Measurements from ENCODE around the gene MOGAT2.
"Not testable (repeated sequence)": the region's sequence is repeated elsewhere in the genome, so short reads cannot be mapped to it uniquely, and the experiment has no call there.

MOGAT2 gene

GRCh38 chr11:75719340-75720239 is 2.0 kb downstream of the MOGAT2 start:
- no peak for DNase-seq (ENCODE audit: low spot score)

GRCh38 chr11:75720639-75721038 is 3.0 kb downstream of the MOGAT2 start:
- no peak for DNase-seq (ENCODE audit: low spot score)

GRCh38 chr11:75721852-75722668 is 4.4 kb downstream of the MOGAT2 start:
- DNase-seq (ENCODE audit: low spot score): no peak

- no peak for DNase-seq (ENCODE audit: low spot score)
These were observed 5.0 kb downstream of the MOGAT2 start for GRCh38 chr11:75722669-75723042.

- no peak for DNase-seq (ENCODE audit: low spot score)
These were observed 8.1 kb downstream of the MOGAT2 start for GRCh38 chr11:75725547-75726320.

GRCh38 chr11:75728992-75729391 is 11.4 kb downstream of the MOGAT2 start:
- DNase-seq (ENCODE audit: low spot score): no peak

GRCh38 chr11:75731095-75731494 is 13.5 kb downstream of the MOGAT2 start:
- no peak for DNase-seq (ENCODE audit: low spot score)

- no peak for DNase-seq (ENCODE audit: low spot score)
These were observed 15.4 kb downstream of the MOGAT2 start for GRCh38 chr11:75733071-75733430.

GRCh38 chr11:75733431-75734107 is 15.9 kb downstream of the MOGAT2 start:
- peak; percentile 30 for DNase-seq (ENCODE audit: low spot score)

- no peak for DNase-seq (ENCODE audit: low spot score)
These were observed 17.0 kb downstream of the MOGAT2 start for GRCh38 chr11:75734491-75735180.

GRCh38 chr11:75735181-75735845 is 17.7 kb downstream of the MOGAT2 start:
- DNase-seq (ENCODE audit: low spot score): no peak

GRCh38 chr11:75737314-75737713 is 19.7 kb downstream of the MOGAT2 start:
- no peak for DNase-seq (ENCODE audit: low spot score)

GRCh38 chr11:75740681-75741080 is 23.0 kb downstream of the MOGAT2 start:
- no peak for DNase-seq (ENCODE audit: low spot score)

- DNase-seq (ENCODE audit: low spot score): not testable (repeated sequence)
These were observed 25.5 kb downstream of the MOGAT2 start for GRCh38 chr11:75743159-75743558.

GRCh38 chr11:75743711-75744563 is 26.3 kb downstream of the MOGAT2 start:
- DNase-seq (ENCODE audit: low spot score): no peak

GRCh38 chr11:75745807-75746206 is 28.2 kb downstream of the MOGAT2 start:
- no peak for DNase-seq (ENCODE audit: low spot score)

- DNase-seq (ENCODE audit: low spot score): not testable (repeated sequence)
These were observed 31.2 kb downstream of the MOGAT2 start for GRCh38 chr11:75748729-75749273.

GRCh38 chr11:75754933-75755332 is 37.3 kb downstream of the MOGAT2 start:
- DNase-seq (ENCODE audit: low spot score): not testable (repeated sequence)

- no peak for DNase-seq (ENCODE audit: low spot score)
These were observed 40.0 kb downstream of the MOGAT2 start for GRCh38 chr11:75757651-75758050.

Measured in Ammon's horn (tissue), 1 donor.